Osteoblast (primary cell): ENCODE results near the gene TXNRD3. TPM values are rescaled to one million over a fixed set of nuclear protein-coding genes. Genes with fewer than 3 reads are reported as not detected.

ENCODE experiments used
- DNase-seq: peaks from one replicate; pipeline ENCODE4 v3.0.0; 2011; ENCODE audit warnings: low spot score, mixed read lengths; ENCODE audit not compliant: insufficient read length; ENCODE audit errors: missing footprints
- H2AFZ ChIP-seq: 2 replicates; pipeline ENCODE4 v1.6.0; 2011; ENCODE audit warnings: mild to moderate bottlenecking, low read length
- H3K27ac ChIP-seq: 2 replicates; pipeline ENCODE4 v1.5.1; 2011; ENCODE audit warnings: mild to moderate bottlenecking, low read depth, low read length, moderate library complexity
- H3K27me3 ChIP-seq: 2 replicates; pipeline ENCODE4 v1.6.0; 2012; ENCODE audit warnings: mild to moderate bottlenecking, control low read depth, inconsistent platforms, low read length, moderate library complexity; ENCODE audit not compliant: insufficient read depth
- H3K36me3 ChIP-seq: 2 replicates; pipeline ENCODE4 v1.5.1; 2011; ENCODE audit warnings: mild to moderate bottlenecking, low read length, control low read depth, moderate library complexity; ENCODE audit not compliant: insufficient read depth
- H3K4me1 ChIP-seq: 2 replicates; pipeline ENCODE4 v1.5.1; 2011; ENCODE audit warnings: mild to moderate bottlenecking, low read length, control low read depth, moderate library complexity; ENCODE audit not compliant: insufficient read depth
- H3K4me2 ChIP-seq: 2 replicates; pipeline ENCODE4 v1.6.0; 2011; ENCODE audit warnings: mild to moderate bottlenecking, low read length; ENCODE audit not compliant: insufficient read depth
- H3K4me3 ChIP-seq: fragments of 200-600 bp; sonication (generic); 3 replicates; pipeline ENCODE4 v1.5.1; 2012; ENCODE audit warnings: mild to moderate bottlenecking, low read length, inconsistent platforms; ENCODE audit not compliant: insufficient read depth
- H3K79me2 ChIP-seq: 2 replicates; pipeline ENCODE4 v1.6.0; 2012; ENCODE audit warnings: mild to moderate bottlenecking, low read length, control low read depth, inconsistent platforms; ENCODE audit not compliant: insufficient read depth
- H3K9me3 ChIP-seq: 2 replicates; pipeline ENCODE4 v1.5.1; 2011; ENCODE audit warnings: low read depth, low read length, control low read depth
- H4K20me1 ChIP-seq: 2 replicates; pipeline ENCODE4 v1.6.0; 2012; ENCODE audit warnings: mild to moderate bottlenecking, low read length, control low read depth; ENCODE audit not compliant: insufficient read depth
- CTCF ChIP-seq: IDR thresholded peaks from 2 replicates; pipeline ENCODE4 v1.5.1; 2011; ENCODE audit warnings: mild to moderate bottlenecking, low read depth, low read length, moderate library complexity; ENCODE audit errors: extremely low read depth
- small RNA-seq: library from RNA; depleted of rRNA; stranded (forward); fragments of <200 nt; gene quantifications from one replicate; pipeline ENCODE3, GENCODE V24; 2012
- total RNA-seq: library from RNA; depleted of rRNA; stranded (reverse); fragments of >200 nt; gene quantifications from 2 replicates; pipeline ENCODE4 v1.2.3, GENCODE V29; 2012

TXNRD3 gene
- total RNA-seq, 1 donor = 18.1 TPM

GRCh38 chr3:126558336-126559071 lies 96.4 kb downstream of the TXNRD3 start, which contains the start of gene C3orf22:
Gene C3orf22, minus strand, starts transcription at chr3:126558932. Its CDS starts 5,542 bp downstream, at chr3:126553390.
- Histone ChIP-seq H3K4me2 (no peak within 1 kb of the TSS), H3K79me2 (no peaks in the 10 kb centered on the region), H2AFZ (no peak within 1 kb of the TSS), H3K4me1 (no peaks in the 10 kb centered on the region), H3K27me3 (peaks cover 26% of the 10 kb centered on the region), H3K27ac (no peak within 1 kb of the TSS), H3K4me3 (no peak within 1 kb of the TSS), H4K20me1 (no peaks in the 10 kb centered on the region), H3K36me3 (no peaks in the 10 kb centered on the region), H3K9me3 (no peaks in the 10 kb centered on the region)
- DNase-seq = peak; percentile 37
- TF ChIP-seq CTCF = no peak

GRCh38 chr3:126557761-126558160 lies 97.2 kb downstream of the TXNRD3 start:
- H3K27ac ChIP-seq = no peak overlapping the region
- no peaks in the 10 kb centered on the region for H3K9me3 ChIP-seq
- H3K4me1 ChIP-seq = no peaks in the 10 kb centered on the region
- H3K4me3 ChIP-seq = no peak overlapping the region
- H3K36me3 ChIP-seq = no peaks in the 10 kb centered on the region
- no peaks in the 10 kb centered on the region for H4K20me1 ChIP-seq
- peaks cover 23% of the 10 kb centered on the region for H3K27me3 ChIP-seq
- no peaks in the 10 kb centered on the region for H3K79me2 ChIP-seq
- H2AFZ ChIP-seq = no peak overlapping the region
- peak; percentile 78 for DNase-seq
- H3K4me2 ChIP-seq = no peak overlapping the region
- no peak for TF ChIP-seq CTCF

- Histone ChIP-seq H4K20me1 (no peaks in the 10 kb centered on the region), H3K36me3 (no peaks in the 10 kb centered on the region), H3K4me1 (no peaks in the 10 kb centered on the region), H3K27me3 (peaks cover 21% of the 10 kb centered on the region), H3K27ac (no peak overlapping the region), H3K4me2 (no peak overlapping the region), H3K79me2 (no peaks in the 10 kb centered on the region), H3K4me3 (no peak overlapping the region), H2AFZ (no peak overlapping the region), H3K9me3 (no peaks in the 10 kb centered on the region)
- TF ChIP-seq CTCF = no peak
- DNase-seq = peak; percentile 3
Measured at GRCh38 chr3:126557415-126557745, 97.5 kb downstream of the TXNRD3 start.

Small RNAs within 50 kb of the gene (small RNA-seq; reads per million reads assigned to genes)
- gene RNA5SP138 = not detected

Other genes starting within 250 kb of the TXNRD3 start
- 26.8 and 27.1 TPM in 2 replicates for gene ZXDC, start 179.2 kb downstream of the TXNRD3 start, total RNA-seq
- not detected in 2 replicates for gene UROC1, start 137.4 kb downstream of the TXNRD3 start, total RNA-seq
- gene CHST13, start 131.0 kb downstream of the TXNRD3 start, total RNA-seq = under 0.01 TPM in 1 of 2 replicates, not detected in the other
- not detected in 2 replicates for gene C3orf22, start 96.2 kb downstream of the TXNRD3 start, total RNA-seq
- gene CHCHD6, start 49.1 kb upstream of the TXNRD3 start, total RNA-seq = 10.9 and 13.0 TPM in 2 replicates